Muscle of arm (tissue), 12 donors: ENCODE results near the gene IER5L. TPM values are rescaled to one million over a fixed set of nuclear protein-coding genes. Genes with fewer than 3 reads are reported as not detected.

Source experiments
- DNase-seq: peaks from one replicate; pipeline ENCODE4 v3.0.0-alpha.2; 2013
- polyA plus RNA-seq, 12 donors: library from polyadenylated mRNA; unstranded; fragments of 120-200 nt; gene quantifications; one replicate each; pipeline ENCODE4 v1.2.1, GENCODE V29; 2013; ENCODE audit not compliant: insufficient read length in 12 of 12

The IER5L gene
- polyA plus RNA-seq, 12 donors = 2.3 to 10.3 (median 3.1) TPM; not detected in 1

DNA sequence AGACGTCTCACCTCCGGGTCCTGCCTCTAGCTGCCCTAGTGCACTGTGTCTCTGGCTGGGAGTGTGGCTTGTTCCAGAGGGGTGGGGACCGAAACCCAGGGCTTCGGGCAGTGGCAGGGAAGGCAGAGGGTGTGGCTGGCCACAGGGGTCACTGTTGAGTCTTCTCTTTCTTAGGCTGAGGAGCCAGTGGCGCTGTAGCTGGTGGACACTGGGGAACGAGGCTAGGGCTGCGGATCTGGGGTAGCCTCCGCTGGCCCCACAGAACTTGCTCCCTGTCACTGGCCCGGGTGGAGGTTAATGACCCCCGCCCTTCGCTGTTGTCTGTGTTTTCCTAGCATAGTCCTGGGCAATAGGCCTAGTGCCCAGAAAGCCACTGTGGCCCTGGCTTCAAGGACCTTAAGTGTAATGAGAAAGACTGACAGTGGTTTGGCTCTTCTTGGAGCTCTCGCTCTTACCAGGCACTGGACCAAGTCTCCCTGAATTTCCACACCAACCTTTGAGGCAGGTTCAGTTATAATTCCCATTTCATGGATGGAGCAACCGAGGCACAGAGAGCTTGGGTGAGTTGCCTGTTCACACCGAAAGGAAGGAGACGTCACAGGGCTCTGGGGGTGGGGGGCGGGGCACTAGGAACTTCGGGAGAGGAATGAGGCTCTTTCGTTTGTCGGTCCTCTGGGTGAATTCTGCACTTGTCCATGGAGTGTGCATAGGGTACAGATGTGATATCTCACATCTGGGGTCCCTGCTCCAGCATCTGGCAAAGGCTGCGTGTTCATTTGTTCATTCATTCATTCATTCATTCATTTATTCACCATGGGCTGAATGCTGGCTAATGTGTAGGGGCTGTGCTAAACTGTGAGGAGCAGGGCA, 4.8 kb upstream of the IER5L start:
- no peak for DNase-seq

DNA sequence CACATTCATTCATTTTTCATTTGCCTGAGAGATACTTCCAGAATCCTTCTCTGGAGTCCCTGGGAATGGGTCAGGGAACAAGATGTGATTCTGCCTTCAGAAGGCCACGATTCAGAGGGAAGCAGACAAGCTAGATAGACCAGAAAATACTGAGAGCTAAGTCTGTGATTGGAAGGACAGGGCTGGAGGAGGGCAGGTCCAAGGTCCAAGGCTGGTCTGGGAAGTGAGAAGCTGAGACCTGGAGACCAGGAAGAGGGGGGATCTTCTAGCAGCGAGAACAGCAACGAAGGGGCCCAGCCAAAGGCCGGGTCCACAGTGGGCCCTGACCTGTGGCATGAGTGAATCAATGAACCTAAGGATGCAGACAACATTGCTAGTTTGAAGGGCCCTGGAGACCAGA, 4.1 kb upstream of the IER5L start:
- no peak for DNase-seq

DNA sequence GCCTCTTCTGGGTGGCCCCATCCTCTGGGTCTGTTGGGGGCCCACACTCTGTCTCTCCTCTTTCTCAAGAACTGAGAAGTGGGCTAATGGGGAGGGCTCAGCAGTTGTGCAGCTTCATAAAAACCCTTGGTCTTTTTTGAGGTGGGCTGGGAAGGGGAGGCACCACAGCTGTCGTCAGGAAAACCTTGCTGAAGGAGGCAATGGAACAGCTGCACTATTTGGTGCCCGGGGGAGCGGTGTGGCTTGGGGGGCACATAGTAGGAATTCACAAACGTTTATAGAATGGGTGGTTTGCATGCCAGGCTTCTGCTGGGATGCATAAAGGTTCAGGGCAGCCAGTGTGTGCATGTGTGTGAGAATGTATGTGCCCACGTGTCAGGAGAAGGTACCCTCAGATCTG, 3.2 kb upstream of the IER5L start:
- DNase-seq = no peak

DNA sequence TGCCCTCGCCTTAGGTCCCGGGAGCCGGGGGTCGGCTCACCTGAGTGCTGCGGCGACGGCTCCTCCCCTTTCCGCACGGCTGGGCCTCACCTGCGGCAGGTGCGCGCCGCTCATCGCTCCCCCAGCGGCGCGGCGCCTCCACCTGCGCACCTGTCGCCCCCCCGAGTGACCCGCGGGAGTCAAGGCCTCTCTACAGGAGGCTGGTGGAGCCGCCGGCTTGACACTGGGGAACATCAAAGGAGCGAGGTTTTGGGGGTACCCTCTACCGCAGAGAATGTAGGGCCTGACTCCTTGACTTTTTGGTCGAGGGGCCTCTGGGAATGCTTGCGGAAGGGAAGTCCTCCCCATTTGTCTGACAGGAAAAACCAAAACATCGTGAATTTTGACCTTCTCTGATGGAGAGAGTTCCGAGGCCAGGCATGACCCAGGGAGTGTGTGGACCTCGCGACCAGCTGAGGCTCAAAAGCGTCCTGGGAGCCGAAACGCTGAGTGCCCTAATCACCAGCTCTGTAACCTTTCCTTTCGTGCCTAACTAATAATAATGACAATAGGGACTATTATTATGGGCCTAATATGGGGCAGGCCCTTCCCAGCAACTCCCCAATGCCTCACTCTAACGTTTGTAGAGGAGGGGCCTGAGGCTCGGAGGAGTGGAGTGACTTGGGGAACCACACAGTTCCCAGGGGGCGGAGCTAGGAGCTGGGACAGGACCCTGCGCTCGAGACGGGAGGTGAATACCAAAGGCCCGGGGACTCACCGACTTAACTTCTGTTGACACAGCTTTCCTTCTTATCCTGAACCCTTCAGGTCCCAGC, 714 bp upstream of the IER5L start:
- no peak for DNase-seq

DNA sequence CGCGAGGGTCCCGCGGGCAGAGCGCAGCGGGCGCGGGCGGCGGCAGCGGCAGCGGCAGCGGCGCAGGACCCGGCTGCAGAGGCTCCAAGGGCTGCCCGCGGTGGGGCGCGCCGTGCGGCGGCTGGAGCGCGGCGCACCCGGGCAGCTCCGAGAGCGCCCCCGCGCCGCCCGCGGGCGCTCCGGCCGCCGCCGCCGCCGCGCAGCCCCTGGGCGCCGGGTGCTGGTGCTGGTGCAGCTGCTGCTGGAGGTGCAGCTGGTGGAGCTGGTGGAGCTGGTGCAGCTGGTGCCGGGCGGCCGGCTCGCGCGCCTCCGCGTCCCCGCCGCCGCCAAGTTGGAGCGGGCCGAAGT, 644 bp downstream of the IER5L start:
- no peak for DNase-seq

DNA sequence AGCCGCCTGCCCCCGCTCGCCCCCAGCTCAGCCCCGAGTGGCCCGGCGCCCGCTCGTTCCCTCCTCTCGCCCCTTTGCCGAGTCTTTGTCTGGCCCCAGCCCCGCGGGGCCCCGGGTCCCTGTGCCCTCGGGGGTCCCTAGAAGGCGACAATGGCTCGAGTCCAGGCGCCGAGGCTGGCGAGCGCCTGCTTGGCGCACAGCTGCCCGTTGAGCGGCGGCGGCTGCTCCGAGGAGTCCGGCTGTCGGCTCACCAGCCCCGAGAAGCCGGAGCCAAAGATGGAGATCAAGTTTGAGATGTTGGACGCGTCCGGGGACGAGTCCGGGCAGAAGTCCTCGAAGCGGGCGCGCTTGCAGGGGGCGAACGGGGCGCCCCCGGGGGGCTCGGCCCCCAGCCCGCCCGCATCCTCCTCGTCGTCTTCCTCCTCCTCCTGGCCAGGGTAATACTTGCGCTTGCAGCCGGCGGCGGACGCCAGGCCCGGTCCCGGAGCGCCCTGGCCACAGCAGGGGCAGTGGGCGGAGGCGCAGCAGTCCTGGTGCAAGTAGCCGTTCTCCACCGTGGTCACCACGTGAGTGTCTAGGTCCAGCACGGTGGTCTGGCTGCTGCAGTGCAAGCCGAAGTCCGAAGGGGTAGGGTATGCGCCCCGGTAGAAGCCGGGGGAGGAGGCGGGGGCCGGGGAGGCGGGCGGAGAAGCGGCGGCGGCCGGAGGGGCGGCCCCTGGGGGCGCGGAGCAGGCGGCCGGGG, 1.2 kb downstream of the IER5L start:
- no peak for DNase-seq

DNA sequence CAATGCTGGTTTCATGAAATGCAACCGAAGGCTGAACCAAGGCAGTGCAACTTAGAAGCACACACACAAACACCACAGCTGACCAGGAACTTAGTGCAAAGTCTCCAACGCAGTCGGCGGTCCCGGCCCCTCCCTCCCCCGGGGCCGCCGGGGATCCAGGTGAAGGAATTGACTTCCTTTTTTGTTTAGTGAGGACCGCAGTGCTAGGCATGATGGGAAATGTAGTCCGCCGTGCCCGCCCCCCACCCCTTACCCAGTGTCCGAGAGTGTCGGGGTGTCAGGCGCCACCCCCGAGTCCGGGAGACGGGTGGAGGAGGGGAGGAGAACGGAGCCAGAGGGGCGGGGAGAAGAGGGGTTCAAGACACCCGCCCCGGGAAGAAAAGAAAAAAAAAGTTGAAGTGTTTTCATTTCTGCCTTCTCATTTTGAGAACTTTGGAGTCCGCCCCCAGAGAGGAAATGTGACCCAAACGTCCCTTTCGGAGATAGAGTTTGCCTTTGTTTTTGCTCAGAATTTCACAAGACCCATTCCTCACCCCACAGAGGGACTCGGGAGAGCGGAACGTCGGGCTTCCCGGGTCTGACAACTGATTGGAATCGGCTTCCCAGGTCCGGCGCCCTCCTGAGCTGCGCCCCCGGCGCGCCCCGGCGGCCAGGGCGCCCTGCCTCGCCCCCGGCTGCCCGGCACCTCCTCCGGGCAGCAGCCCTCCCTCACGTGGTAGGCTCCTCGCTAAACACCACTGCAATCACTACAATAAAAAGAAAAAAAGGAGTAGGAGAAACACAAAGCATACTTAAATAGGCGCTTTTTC, 2.0 kb downstream of the IER5L start:
- DNase-seq = peak; percentile 91

DNA sequence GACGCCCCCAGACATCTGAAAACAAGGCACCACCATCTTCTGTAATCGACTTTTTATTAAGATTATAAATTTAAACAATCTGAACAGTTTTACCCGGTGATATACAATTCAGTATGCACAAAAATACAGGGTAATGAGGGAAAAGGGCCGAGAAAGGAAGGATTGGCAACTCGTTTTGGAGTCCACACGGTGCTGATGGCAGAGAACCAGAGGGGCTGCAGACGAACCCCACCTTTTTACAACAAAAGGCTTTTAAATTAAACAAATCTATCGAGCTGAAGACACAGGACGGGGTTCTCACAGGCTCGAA, 2.6 kb downstream of the IER5L start:
- DNase-seq = no peak

DNA sequence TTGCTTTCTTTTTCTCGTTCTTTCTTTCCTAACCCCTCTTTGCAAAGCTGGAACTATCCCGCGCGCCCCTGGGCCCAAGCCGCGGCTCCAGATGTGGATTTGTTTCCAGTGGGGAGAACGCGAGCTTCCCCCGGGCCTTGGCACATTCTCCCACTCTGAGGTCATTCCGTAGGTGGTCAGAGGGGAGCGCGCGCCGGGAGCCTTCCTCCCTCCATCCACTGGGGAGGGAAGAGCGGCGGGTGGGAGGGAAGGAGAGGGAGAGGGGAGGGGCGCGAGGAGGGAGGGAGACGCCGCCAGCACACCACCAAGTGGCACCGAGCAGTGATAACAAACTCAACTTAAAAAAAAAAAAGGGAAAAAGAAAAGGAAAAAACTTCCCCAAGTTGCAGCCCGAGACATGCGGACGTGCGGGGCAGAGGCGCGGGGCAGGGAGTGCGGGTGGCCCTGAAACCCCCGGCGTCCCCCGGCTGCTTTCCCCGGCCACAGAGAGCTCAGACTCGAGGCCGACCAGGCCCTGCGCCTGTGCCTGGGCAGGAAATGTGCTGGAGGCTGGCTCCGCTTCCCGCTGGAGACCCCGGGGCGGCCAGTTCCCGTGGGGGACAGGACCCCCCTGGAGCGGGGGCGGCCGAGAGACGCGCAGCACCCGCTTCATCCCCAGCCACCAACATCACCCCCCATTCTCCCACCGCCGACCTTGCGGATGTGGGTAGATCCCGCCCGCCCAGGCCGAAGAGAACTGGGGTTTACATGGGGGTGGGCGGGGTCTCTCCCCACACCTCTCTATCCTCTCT, 3.1 kb downstream of the IER5L start:
- peak; percentile 81 for DNase-seq

DNA sequence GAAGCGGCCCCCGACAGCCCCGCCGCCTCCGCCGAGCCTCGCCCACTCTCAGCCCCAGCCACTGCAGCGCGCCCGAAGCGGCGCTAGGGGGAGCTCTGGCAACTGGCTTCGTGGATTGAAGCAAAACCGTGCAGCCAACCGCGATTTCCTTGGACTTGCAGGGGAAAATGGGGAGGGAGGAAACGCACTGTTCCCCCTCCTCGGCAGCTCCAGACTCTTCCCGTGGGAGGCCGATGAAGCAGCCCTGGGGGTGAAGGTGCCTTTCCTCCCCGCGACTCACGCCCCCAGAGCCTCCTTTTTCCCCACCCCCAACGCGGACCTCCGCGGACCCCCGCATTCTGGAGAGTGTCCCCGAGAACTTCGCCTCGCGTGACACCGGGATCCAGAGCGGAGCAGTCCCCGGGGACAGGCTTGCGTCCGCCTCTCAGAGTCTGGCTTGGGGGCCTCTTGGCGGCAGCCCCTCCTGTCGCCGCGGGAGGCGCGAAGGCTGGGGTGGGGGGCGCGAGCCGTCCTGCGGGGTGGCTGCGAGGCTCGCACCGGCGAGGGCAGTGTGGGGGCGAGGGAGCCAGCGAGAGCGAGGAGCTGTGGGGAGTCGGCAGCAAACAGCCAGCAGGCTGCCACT, 3.8 kb downstream of the IER5L start:
- DNase-seq = peak; percentile 95

DNA sequence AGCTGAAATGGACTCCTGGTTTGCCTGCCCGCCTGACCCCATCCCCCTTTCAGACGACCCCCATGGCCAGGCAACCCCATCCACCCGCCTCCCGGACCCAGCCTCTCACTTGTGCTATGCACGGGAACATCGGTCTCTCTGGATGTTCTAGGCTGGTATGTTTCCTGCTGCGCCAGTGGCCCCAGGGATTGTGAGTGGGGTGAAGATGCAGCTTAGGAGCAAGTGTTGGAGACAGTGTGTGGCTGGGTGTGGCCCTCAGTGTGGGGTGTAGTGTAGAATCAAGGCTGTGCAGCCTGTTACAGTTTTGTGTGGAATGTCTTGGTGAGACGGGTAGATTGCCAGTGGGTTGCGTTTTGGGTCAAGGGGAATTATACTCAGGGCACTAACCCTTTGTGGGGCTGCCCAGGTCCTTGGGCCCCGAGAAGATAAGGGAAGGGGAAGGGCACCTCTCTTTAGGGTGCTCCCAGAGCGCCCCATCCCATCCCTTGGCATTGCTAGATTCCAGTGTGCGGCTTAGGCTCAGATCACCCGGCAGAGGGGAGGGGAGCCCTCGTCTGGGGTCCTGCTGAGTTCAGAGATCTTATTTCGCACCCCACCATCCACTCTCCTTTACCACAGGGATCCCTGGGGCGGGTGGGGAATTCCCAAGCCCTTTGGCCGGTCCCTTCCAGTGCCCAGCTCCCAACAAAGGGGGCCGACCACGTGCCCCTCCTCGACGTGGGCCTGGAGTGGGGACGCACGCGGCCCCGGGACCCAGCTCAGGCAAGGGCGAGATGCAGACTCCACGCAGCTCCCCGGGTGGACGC, 4.6 kb downstream of the IER5L start:
- DNase-seq = no peak

DNA sequence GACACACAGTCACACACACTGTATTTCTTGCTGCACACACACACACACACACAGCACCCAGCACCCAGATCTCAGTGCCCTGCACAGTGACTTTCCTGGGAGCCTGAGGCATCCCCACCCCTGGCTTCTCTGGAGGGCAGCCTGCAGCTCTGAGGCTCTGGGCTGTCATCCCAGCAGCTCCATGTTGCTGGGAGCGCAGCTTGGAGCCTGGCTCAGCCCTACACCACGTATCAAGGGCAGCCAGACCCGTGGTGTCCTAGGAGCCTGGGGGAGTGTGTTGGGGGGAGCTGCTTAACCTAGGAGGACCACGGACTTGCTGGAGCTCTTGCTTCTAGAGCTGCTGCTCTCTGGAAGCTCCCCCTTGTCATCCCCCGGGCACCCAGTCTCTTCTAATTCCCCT, 5.2 kb downstream of the IER5L start:
- DNase-seq = no peak

DNA sequence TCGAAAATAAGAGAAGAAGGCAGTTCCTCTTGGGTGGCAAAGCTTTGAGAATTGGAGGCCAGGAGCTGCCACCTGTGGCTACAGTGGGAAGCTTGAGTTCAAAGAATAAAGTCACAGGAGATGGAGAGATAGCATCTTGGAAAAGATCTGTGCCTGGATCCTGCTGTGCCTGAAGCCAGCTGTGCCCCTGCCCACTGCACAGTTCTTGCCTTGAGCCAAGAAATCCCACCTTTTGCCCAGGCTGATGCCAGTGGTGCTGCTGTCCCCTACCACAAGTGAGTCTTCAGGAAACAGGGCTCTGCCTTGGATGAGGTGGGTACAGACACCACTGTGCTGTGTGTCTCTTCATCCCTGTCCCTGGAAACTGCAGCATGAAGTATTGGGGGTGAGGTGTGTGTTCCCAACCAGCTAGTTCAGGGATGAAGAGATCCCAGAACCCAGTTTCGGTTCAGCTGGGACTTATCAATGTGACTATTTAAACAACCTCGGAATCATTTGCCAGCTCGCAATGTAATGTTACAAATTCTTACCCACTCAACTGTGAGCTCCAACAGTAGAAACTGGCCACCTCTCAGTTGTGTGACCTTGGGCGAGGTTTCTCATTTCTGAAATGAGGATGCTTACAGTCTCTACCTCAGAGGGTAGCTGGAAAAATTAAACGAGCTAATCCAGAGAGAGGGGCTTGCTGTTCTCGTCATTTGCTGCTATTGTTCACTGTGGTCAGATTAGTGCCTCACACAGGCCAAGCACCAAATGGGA, 5.9 kb downstream of the IER5L start:
- no peak for DNase-seq

DNA sequence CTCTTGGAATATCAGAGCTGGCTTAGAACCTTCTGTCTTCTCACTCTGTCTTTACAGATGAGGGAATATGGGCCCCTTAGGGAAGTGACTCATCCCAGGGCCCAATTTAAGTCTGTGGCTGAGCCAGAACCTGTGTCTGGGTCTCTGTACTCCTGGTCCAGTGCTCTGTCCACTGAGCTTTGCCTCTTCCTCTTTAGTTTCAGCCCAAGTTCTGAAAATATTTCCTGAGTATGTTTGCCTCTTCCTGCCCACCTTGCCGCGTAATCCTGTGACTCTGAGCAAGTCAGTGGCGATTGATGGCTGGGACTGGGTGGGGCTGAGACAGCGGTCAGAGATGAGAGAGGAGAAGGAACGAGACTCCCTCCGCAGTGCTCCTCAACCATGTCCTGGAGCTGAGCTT, 7.8 kb downstream of the IER5L start:
- DNase-seq = no peak

DNA sequence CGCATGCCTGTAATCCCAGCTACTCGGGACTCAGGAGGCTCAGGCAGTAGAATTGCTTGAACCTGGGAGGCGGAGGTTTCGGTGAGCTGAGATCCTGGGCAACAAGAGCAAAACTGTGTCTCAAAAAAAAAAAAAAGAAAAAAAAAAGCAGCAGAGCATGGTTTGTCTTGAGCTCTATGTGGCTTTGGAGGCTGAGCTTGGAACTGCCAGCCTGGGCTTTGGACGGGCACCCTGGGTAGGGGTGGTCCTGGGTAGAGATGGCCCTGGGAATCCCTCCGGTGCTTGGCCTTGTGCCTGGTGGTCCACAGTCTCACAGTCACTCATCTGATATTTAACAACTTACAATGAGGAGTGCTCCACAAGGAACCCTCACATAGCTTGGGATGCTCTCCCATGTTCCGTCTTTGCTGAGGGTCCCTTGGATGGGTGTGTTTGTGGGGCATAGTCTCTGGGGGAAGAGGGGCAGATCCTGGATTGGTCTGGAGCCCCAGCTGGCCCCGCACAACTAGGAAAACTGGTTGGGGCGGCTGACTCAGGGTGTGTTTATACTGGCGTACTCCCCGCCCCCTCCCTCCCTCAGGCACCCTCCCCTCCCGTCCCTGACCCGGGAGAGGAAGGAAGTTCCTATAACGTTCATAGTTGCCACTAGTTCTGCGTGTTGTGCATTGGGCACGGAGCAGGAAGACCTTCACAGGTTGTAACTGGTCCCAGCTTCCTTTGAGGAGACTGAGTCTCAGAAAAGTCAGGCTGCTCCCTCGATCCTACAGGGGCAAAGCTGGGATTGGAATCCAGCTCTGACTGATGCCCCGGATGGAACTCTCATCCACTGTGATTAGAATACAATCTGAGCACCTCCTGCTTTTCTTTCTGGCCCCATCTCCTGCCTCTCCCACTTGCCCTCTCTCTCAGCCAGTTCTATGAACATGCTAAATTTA, 11.2 kb downstream of the IER5L start:
- no peak for DNase-seq

DNA sequence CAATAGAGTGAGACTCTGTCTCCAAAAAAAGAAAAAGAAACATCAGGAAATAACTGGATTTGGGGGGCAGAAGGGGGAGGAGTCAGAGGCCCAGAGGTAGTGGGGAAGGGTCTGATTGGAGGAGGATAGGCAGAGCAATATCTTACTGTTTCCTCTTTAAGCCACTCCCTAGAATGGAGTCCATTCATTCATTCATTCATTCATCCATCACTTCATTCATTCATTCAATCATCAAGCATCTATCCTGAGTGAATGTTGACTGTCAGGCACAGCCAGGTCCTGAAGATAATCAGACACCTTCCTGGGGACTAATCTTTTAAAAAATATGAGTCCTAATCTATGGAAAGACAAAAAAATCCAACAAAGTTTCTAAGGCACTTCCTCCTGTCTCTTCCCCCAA, 12.9 kb downstream of the IER5L start:
- no peak for DNase-seq

DNA sequence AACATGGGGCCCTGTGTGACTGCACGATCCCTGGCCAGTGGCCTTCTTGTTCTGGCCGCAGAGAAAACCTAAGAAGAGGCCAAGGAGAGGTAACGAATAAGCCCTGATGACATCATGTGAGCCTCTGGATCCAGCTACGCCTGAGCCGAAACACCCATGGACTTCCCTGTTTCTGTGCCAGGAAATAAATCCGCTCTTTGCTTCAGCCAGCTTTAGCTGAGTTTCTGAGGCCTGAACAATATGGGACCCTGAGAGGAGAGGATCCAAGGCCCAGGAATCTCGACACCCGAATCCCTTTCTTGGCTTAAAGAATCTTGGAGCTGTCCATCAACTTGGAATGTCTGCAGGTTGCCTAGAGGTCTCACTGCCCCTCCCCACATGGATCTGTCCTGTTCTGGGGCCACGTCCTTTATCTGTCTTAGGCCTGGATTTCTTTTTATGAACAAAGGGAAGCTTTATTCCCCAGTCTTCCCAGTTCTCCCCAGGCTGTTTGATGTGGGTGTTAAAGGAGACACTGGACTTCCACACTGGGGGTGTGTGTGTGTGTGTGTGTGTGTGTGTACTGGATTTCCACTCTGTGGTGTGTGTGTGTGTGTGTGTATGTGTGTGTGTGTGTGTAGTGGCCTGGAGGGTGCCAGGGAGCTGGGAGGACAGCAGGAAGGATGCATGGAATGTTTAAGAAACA, 13.7 kb downstream of the IER5L start:
- peak; percentile 93 for DNase-seq
